GM23338 (cell line): ENCODE results near the gene L3MBTL4. TPM values are rescaled to one million over a fixed set of nuclear protein-coding genes. Genes with fewer than 3 reads are reported as not detected.

Experiments
- ATAC-seq: fragments of 200-7000 bp; cut with Tn5 transposase; 3 replicates; pipeline ENCODE4 v1.9.1; 2020
- DNase-seq: peaks from one replicate; pipeline ENCODE4 v3.0.0-alpha.2; 2015; ENCODE audit warnings: low spot score
- H2AFZ ChIP-seq: fragments of 200-600 bp; sonication (generic); 2 replicates; pipeline ENCODE4 v1.8.0; 2016; ENCODE audit warnings: antibody characterized with exemption, mild to moderate bottlenecking, moderate library complexity
- H3F3A ChIP-seq: fragments of 200-600 bp; sonication (generic); replicated peaks from 2 replicates; pipeline ENCODE4 v1.8.0; 2017; ENCODE audit warnings: antibody characterized with exemption, mixed run types, low read depth
- H3K27ac ChIP-seq: fragments of 200-600 bp; sonication (generic); 2 replicates; pipeline ENCODE4 v1.6.1; 2016; ENCODE audit warnings: low read depth
- H3K27me3 ChIP-seq: fragments of 200-600 bp; sonication (generic); 2 replicates; pipeline ENCODE4 v1.8.0; 2016; ENCODE audit warnings: mild to moderate bottlenecking, mixed run types, moderate library complexity; ENCODE audit not compliant: insufficient read depth
- H3K36me3 ChIP-seq: fragments of 200-600 bp; sonication (generic); 2 replicates; pipeline ENCODE4 v1.8.0; 2016; ENCODE audit warnings: mild to moderate bottlenecking; ENCODE audit not compliant: insufficient read depth
- H3K4me1 ChIP-seq: fragments of 200-600 bp; sonication (generic); 2 replicates; pipeline ENCODE4 v1.8.0; 2016; ENCODE audit warnings: mild to moderate bottlenecking, moderate library complexity; ENCODE audit not compliant: insufficient read depth
- H3K4me2 ChIP-seq: fragments of 200-600 bp; sonication (generic); 2 replicates; pipeline ENCODE4 v1.7.1; 2017; ENCODE audit warnings: mixed run types
- H3K4me3 ChIP-seq: fragments of 200-600 bp; sonication (generic); 2 replicates; pipeline ENCODE4 v1.6.1; 2016; ENCODE audit warnings: mixed run types
- H3K79me2 ChIP-seq: fragments of 200-600 bp; sonication (generic); replicated peaks from 2 replicates; pipeline ENCODE4 v1.8.0; 2017; ENCODE audit warnings: mild to moderate bottlenecking; ENCODE audit not compliant: insufficient read depth
- H3K9me2 ChIP-seq: fragments of 200-600 bp; sonication (generic); 2 replicates; pipeline ENCODE4 v1.8.0; 2017; ENCODE audit not compliant: insufficient read depth
- H4K20me1 ChIP-seq: fragments of 200-600 bp; sonication (generic); replicated peaks from 2 replicates; pipeline ENCODE4 v1.8.0; 2017; ENCODE audit warnings: mild to moderate bottlenecking; ENCODE audit not compliant: insufficient read depth
- H3K27ac Mint-ChIP-seq: 2 replicates; pipeline ENCODE4 v1.8.0; 2020; ENCODE audit warnings: inconsistent platforms, mild to moderate bottlenecking, moderate library complexity, mixed read lengths
- H3K27me3 Mint-ChIP-seq: 3 replicates; pipeline ENCODE4 v1.8.0; 2022; ENCODE audit warnings: low read depth, mild to moderate bottlenecking, moderate library complexity, mixed read lengths, inconsistent platforms; ENCODE audit not compliant: insufficient read depth, poor library complexity
- H3K36me3 Mint-ChIP-seq: 3 replicates; pipeline ENCODE4 v1.8.0; 2021; ENCODE audit warnings: low read depth, mild to moderate bottlenecking, inconsistent platforms, moderate library complexity, mixed read lengths
- H3K4me1 Mint-ChIP-seq: 3 replicates; pipeline ENCODE4 v1.8.0; 2020; ENCODE audit warnings: mild to moderate bottlenecking, inconsistent platforms, mixed read lengths
- H3K4me3 Mint-ChIP-seq: 3 replicates; pipeline ENCODE4 v1.8.0; 2021; ENCODE audit warnings: moderate library complexity, mild to moderate bottlenecking, inconsistent platforms, mixed read lengths
- H3K9me3 Mint-ChIP-seq: 3 replicates; pipeline ENCODE4 v1.8.0; 2020; ENCODE audit warnings: moderate library complexity, mild to moderate bottlenecking, inconsistent platforms, mixed read lengths
- CREB1 ChIP-seq: fragments of 250-450 bp; sonication (Bioruptor Pico); IDR thresholded peaks from 2 replicates; pipeline ENCODE4 v1.5.0; 2020; ENCODE audit warnings: low read depth, mild to moderate bottlenecking, moderate library complexity
- EZH2 ChIP-seq: fragments of 200-600 bp; sonication (generic); IDR thresholded peaks from one replicate; pipeline ENCODE4 v1.8.0; 2017; ENCODE audit warnings: antibody characterized with exemption, mild to moderate bottlenecking, low read depth; ENCODE audit not compliant: unreplicated experiment
- EZH2phosphoT487 ChIP-seq: fragments of 200-600 bp; sonication (generic); IDR thresholded peaks from one replicate; pipeline ENCODE4 v1.8.1; 2018; ENCODE audit warnings: antibody characterized with exemption; ENCODE audit not compliant: unreplicated experiment
- JUNB ChIP-seq: IDR thresholded peaks from one replicate; pipeline ENCODE4 v1.6.1; 2016; ENCODE audit warnings: antibody characterized with exemption; ENCODE audit not compliant: unreplicated experiment
- NANOG ChIP-seq: IDR thresholded peaks from 2 replicates; pipeline ENCODE4 v1.6.1; 2016; ENCODE audit warnings: antibody characterized with exemption, borderline replicate concordance
- POLR2AphosphoS5 ChIP-seq: IDR thresholded peaks from 2 replicates; pipeline ENCODE4 v1.6.1; 2016; ENCODE audit warnings: antibody characterized with exemption, low read depth
- ZNF114 ChIP-seq: fragments of 250-450 bp; sonication (Bioruptor Pico); IDR thresholded peaks from 2 replicates; pipeline ENCODE4 v1.5.0; 2020; ENCODE audit warnings: mild to moderate bottlenecking, moderate library complexity
- ZNF331 ChIP-seq: fragments of 250-450 bp; sonication (Bioruptor Pico); IDR thresholded peaks from 2 replicates; pipeline ENCODE4 v1.5.0; 2020; ENCODE audit warnings: low read depth, mild to moderate bottlenecking, moderate library complexity
- polyA plus RNA-seq: library from polyadenylated mRNA; unstranded; fragments of >200 nt; fragmentation: Nextera tagmentation; extraction: Ambion mirVana; gene quantifications from 2 replicates; pipeline ENCODE4 v1.2.1, GENCODE V29; 2016
- total RNA-seq: library from RNA; depleted of rRNA; stranded (reverse); fragments of >200 nt; shearing (Covaris generic); gene quantifications from 2 replicates; pipeline ENCODE4 v1.2.3, GENCODE V29; 2014
- TF ChIP-seq, protein P1 (sequence below): IDR thresholded peaks from 2 replicates; pipeline ENCODE4 v1.6.1; 2016; ENCODE audit warnings: antibody characterized with exemption
- TF ChIP-seq, protein P2 (sequence below): IDR thresholded peaks from one replicate; pipeline ENCODE4 v1.6.1; 2018; ENCODE audit warnings: antibody characterized with exemption; ENCODE audit not compliant: unreplicated experiment
- TF ChIP-seq, protein P3 (sequence below): fragments of 250-450 bp; sonication (Bioruptor Pico); IDR thresholded peaks from 2 replicates; pipeline ENCODE4 v1.5.0; 2020; ENCODE audit warnings: mild to moderate bottlenecking, moderate library complexity

The L3MBTL4 gene
- total and polyA plus RNA-seq, 2 experiments from 2014 or later = 0.48 to 2.8 TPM

DNA sequence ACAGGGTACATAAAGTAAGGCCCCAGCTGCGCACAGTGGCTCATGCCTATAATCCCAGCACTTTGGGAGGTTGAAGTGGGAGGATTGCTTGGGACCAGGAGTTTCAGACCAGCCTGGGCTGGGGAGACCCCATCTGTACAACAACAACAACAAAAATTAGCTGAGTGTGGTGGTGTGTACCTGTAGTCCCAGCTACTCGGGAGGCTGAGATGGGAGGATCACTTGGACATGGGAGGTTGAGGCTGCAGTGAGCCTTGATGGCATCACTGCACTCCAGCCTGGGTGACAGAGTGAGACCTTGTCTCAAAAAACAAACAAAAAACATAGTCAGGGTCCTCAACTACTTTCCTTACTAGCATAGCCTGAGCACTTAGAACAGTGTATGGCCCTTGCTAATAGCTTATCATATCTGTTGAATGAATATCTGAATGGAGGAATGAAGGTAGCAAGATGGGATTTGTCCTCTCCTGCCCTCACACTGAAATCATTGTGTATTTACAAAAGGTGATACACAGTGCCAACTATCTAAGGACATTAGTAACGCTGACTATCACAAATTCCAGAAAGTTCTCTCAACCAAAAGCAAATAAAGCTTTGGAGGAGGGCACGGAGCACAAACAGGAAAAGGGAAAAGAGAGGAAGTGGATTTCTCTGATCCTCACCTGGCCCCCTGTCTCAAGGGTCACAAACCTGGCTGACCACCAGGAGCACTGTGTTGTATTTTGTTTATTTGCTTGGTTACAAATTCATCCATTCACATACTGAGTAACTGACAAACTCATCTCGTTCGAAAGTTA, 38.1 kb downstream of the L3MBTL4 start (continued):
- TF ChIP-seq, protein P1, sequence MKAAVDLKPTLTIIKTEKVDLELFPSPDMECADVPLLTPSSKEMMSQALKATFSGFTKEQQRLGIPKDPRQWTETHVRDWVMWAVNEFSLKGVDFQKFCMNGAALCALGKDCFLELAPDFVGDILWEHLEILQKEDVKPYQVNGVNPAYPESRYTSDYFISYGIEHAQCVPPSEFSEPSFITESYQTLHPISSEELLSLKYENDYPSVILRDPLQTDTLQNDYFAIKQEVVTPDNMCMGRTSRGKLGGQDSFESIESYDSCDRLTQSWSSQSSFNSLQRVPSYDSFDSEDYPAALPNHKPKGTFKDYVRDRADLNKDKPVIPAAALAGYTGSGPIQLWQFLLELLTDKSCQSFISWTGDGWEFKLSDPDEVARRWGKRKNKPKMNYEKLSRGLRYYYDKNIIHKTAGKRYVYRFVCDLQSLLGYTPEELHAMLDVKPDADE = no peak
- TF ChIP-seq ZNF114 (no peak), NANOG (no peak), POLR2AphosphoS5 (no peak), EZH2 (no peak), CREB1 (CRISPR knock-in tag) (no peak), ZNF331 (CRISPR knock-in tag) (no peak), EZH2phosphoT487 (no peak), JUNB (no peak)
- TF ChIP-seq, protein P2, sequence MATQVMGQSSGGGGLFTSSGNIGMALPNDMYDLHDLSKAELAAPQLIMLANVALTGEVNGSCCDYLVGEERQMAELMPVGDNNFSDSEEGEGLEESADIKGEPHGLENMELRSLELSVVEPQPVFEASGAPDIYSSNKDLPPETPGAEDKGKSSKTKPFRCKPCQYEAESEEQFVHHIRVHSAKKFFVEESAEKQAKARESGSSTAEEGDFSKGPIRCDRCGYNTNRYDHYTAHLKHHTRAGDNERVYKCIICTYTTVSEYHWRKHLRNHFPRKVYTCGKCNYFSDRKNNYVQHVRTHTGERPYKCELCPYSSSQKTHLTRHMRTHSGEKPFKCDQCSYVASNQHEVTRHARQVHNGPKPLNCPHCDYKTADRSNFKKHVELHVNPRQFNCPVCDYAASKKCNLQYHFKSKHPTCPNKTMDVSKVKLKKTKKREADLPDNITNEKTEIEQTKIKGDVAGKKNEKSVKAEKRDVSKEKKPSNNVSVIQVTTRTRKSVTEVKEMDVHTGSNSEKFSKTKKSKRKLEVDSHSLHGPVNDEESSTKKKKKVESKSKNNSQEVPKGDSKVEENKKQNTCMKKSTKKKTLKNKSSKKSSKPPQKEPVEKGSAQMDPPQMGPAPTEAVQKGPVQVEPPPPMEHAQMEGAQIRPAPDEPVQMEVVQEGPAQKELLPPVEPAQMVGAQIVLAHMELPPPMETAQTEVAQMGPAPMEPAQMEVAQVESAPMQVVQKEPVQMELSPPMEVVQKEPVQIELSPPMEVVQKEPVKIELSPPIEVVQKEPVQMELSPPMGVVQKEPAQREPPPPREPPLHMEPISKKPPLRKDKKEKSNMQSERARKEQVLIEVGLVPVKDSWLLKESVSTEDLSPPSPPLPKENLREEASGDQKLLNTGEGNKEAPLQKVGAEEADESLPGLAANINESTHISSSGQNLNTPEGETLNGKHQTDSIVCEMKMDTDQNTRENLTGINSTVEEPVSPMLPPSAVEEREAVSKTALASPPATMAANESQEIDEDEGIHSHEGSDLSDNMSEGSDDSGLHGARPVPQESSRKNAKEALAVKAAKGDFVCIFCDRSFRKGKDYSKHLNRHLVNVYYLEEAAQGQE = no peak

DNA sequence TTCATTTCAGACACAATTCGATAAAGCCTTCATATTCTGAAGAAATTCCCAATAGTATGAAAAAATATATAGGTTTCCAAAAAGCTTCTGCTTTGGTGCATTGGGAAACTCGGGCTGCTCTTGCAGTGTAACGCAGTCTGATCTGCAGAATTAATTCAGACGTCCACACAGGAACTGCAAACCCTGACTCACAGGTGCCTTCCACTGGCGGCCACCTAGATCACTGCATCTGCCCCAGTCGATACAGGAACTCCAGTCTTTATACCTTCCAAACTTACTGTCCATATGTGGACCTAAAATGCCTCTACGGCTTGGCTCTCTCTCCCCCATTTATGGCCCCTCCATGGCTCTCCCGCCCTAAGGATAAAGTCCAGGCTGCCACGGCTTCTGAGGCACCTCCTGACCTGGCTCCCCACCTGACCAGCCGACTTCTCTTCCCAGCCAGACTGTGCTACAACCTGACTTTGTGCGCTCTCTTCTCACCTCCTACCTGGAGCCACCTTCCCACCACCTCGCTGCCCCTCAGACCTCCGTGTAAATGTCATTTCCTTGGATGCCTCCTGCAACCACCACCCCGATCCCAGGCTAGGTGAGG, 39.7 kb downstream of the L3MBTL4 start:
- peaks cover 22% of the 10 kb centered on the region for H3K9me3 Mint-ChIP-seq
- 0 out of 3 replicates have a peak, but pooled peaks cover 3% of the 10 kb centered on the region for H3K4me1 Mint-ChIP-seq
- Histone ChIP-seq H2AFZ (no peak overlapping the region), H3K9me2 (no peaks in the 10 kb centered on the region), H4K20me1 (no peaks in the 10 kb centered on the region), H3K79me2 (no peaks in the 10 kb centered on the region), H3K4me2 (no peak overlapping the region), H3K4me1 (no peaks in the 10 kb centered on the region), H3K27ac (no peak overlapping the region), H3F3A (no peaks in the 10 kb centered on the region), H3K36me3 (no peaks in the 10 kb centered on the region), H3K4me3 (no peak overlapping the region), H3K27me3 (no peaks in the 10 kb centered on the region)
- peaks cover 3% of the 10 kb centered on the region; the same call in 1 of the 3 replicates for H3K36me3 Mint-ChIP-seq
- peaks cover 7% of the 10 kb centered on the region for H3K27me3 Mint-ChIP-seq
- H3K27ac Mint-ChIP-seq = no peak overlapping the region
- no peak overlapping the region for H3K4me3 Mint-ChIP-seq
- no peak for DNase-seq
- no peak for ATAC-seq
- no peak for TF ChIP-seq EZH2phosphoT487
- TF ChIP-seq, protein P3, sequence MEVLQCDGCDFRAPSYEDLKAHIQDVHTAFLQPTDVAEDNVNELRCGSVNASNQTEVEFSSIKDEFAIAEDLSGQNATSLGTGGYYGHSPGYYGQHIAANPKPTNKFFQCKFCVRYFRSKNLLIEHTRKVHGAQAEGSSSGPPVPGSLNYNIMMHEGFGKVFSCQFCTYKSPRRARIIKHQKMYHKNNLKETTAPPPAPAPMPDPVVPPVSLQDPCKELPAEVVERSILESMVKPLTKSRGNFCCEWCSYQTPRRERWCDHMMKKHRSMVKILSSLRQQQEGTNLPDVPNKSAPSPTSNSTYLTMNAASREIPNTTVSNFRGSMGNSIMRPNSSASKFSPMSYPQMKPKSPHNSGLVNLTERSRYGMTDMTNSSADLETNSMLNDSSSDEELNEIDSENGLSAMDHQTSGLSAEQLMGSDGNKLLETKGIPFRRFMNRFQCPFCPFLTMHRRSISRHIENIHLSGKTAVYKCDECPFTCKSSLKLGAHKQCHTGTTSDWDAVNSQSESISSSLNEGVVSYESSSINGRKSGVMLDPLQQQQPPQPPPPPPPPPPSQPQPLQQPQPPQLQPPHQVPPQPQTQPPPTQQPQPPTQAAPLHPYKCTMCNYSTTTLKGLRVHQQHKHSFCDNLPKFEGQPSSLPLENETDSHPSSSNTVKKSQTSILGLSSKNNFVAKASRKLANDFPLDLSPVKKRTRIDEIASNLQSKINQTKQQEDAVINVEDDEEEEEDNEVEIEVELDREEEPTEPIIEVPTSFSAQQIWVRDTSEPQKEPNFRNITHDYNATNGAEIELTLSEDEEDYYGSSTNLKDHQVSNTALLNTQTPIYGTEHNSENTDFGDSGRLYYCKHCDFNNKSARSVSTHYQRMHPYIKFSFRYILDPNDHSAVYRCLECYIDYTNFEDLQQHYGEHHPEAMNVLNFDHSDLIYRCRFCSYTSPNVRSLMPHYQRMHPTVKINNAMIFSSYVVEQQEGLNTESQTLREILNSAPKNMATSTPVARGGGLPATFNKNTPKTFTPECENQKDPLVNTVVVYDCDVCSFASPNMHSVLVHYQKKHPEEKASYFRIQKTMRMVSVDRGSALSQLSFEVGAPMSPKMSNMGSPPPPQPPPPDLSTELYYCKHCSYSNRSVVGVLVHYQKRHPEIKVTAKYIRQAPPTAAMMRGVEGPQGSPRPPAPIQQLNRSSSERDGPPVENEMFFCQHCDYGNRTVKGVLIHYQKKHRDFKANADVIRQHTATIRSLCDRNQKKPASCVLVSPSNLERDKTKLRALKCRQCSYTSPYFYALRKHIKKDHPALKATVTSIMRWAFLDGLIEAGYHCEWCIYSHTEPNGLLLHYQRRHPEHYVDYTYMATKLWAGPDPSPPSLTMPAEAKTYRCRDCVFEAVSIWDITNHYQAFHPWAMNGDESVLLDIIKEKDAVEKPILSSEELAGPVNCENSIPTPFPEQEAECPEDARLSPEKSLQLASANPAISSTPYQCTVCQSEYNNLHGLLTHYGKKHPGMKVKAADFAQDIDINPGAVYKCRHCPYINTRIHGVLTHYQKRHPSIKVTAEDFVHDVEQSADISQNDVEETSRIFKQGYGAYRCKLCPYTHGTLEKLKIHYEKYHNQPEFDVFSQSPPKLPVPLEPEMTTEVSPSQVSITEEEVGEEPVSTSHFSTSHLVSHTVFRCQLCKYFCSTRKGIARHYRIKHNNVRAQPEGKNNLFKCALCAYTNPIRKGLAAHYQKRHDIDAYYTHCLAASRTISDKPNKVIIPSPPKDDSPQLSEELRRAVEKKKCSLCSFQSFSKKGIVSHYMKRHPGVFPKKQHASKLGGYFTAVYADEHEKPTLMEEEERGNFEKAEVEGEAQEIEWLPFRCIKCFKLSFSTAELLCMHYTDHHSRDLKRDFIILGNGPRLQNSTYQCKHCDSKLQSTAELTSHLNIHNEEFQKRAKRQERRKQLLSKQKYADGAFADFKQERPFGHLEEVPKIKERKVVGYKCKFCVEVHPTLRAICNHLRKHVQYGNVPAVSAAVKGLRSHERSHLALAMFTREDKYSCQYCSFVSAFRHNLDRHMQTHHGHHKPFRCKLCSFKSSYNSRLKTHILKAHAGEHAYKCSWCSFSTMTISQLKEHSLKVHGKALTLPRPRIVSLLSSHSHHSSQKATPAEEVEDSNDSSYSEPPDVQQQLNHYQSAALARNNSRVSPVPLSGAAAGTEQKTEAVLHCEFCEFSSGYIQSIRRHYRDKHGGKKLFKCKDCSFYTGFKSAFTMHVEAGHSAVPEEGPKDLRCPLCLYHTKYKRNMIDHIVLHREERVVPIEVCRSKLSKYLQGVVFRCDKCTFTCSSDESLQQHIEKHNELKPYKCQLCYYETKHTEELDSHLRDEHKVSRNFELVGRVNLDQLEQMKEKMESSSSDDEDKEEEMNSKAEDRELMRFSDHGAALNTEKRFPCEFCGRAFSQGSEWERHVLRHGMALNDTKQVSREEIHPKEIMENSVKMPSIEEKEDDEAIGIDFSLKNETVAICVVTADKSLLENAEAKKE (CRISPR knock-in tag) = no peak
